ENCODE data around the gene AADACL2.
"Not testable (repeated sequence)": the region's sequence is repeated elsewhere in the genome, so short reads cannot be mapped to it uniquely, and the experiment has no call there.

The AADACL2 gene

DNA sequence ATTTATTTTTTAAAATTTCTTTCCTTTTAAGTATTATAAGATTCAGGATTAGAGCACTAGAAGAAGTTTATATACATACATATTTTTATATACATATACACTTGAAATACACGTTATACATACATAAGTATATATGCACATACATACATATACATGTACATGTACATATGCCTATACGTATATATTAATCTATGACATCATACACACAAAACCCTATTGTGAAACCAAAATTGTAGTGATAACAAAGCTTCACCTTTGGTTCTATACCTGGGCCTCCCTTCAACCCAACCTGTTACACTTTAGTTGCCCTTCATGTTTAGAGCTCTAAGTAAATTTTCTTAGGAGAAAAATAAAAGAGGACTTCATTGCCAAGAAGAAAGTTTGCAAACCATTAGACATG lies 17.0 kb downstream of the AADACL2 start:
- ChIA-PET CTCF (no interaction called here), POLR2A (ENCODE audit: low non-redundant PET) (no interaction called here)
- no peak for DNase-seq (ENCODE audit: low spot score)

GRCh38 chr3:151751161-151751560 lies 17.4 kb downstream of the AADACL2 start:
- ChIA-PET CTCF (interaction anchor here (0.6 kb wide), 1 partner anchor 127 kb away, joined by 3 read pairs; no protein-coding TSS in a partner anchor), POLR2A (ENCODE audit: low non-redundant PET) (no interaction called here)
- no peak overlapping the region for H3K27ac ChIP-seq
- peak; percentile 29 for DNase-seq (ENCODE audit: low spot score)
- TF ChIP-seq CTCF (conservative IDR thresholded peaks at IDR 0.05; ENCODE audit: low read depth): no peak

More for the DNA sequence above, 17.0 kb downstream of the AADACL2 start:
- no peak for TF ChIP-seq CTCF (conservative IDR thresholded peaks at IDR 0.05; ENCODE audit: low read depth)
- H3K27ac ChIP-seq: no peak overlapping the region

DNA sequence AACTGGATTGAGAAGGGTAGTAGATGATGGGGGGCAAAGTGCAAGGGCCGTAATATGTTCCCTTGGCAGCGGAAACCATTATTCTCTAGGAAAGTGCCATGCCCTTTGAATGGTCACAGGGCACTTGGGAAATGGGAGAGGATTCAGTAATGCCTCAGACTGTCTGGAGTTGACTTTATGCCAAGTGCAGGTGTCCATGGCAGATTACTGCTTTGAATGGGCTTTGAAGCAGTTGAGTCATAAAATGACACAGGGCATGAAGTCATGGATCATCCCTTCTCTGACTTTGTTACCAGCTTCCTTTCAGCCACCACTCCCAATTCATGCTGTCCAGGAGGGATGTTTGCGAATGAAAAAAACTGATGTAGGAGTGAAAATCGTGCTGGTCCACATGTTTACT lies 20.1 kb downstream of the AADACL2 start:
- TF ChIP-seq CTCF (conservative IDR thresholded peaks at IDR 0.05; ENCODE audit: low read depth): no peak
- ChIA-PET POLR2A (ENCODE audit: low non-redundant PET) (no interaction called here), CTCF (interaction anchor here (0.5 kb wide), 1 partner anchor 135 kb away, joined by 3 read pairs; no protein-coding TSS in a partner anchor)
- DNase-seq (ENCODE audit: low spot score): no peak
- no peak overlapping the region for H3K27ac ChIP-seq

- POLR2A ChIA-PET (ENCODE audit: low non-redundant PET): no interaction called here
- CTCF ChIA-PET: no interaction called here
Observed at GRCh38 chr3:151761581-151761980, 27.9 kb downstream of the AADACL2 start.

GRCh38 chr3:151764699-151765098 lies 31.0 kb downstream of the AADACL2 start:
- CTCF ChIA-PET: interaction anchor here (0.6 kb wide), 2 partner anchors 8 to 744 kb away, joined by 3 to 4 read pairs; no protein-coding TSS in a partner anchor
- H3K27ac ChIP-seq; POLR2A ChIA-PET (ENCODE audit: low non-redundant PET); DNase-seq (ENCODE audit: low spot score): not testable (repeated sequence)

More at GRCh38 chr3:151761581-151761980, 27.9 kb downstream of the AADACL2 start:
- H3K27ac ChIP-seq: no peak overlapping the region
- DNase-seq (ENCODE audit: low spot score): no peak
- TF ChIP-seq CTCF (conservative IDR thresholded peaks at IDR 0.05; ENCODE audit: low read depth): no peak

- no peak for DNase-seq (ENCODE audit: low spot score)
- no peak overlapping the region for H3K27ac ChIP-seq
- ChIA-PET POLR2A (ENCODE audit: low non-redundant PET) (no interaction called here), CTCF (no interaction called here)
- TF ChIP-seq CTCF (conservative IDR thresholded peaks at IDR 0.05; ENCODE audit: low read depth): no peak
Observed at GRCh38 chr3:151765685-151766084, 32.0 kb downstream of the AADACL2 start.

DNA sequence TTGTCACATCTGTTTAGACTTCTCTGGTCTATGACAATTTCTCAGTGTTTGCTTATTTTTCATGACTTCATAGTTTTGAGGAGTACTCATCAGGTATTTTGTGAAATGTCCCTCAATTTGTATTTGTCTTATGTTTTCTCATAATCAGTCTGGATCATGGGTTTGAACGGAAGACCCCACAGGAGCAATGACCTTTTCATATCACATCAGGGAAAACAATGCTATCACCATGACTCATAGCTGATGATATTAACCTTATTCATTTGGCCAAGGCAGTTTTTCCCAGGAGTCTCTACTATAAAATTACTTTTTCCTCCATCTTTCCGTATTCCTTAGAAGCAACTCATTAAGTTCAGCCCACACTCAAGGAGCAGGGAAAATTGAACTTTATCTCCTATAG lies 32.7 kb downstream of the AADACL2 start:
- no peak for DNase-seq (ENCODE audit: low spot score)
- TF ChIP-seq CTCF (conservative IDR thresholded peaks at IDR 0.05; ENCODE audit: low read depth): no peak
- POLR2A ChIA-PET (ENCODE audit: low non-redundant PET): no interaction called here
- CTCF ChIA-PET: no interaction called here
- no peak overlapping the region for H3K27ac ChIP-seq

Measured in RWPE1 (cell line).